ENCODE results near the gene SPATA22. TPM values are rescaled to one million over a fixed set of nuclear protein-coding genes. Genes with fewer than 3 reads are reported as not detected.
"Not testable (repeated sequence)": the region's sequence is repeated elsewhere in the genome, so short reads cannot be mapped to it uniquely, and the experiment has no call there.

Gene SPATA22
- total RNA-seq, 2 experiments from 2014 or later, result not detected

DNA sequence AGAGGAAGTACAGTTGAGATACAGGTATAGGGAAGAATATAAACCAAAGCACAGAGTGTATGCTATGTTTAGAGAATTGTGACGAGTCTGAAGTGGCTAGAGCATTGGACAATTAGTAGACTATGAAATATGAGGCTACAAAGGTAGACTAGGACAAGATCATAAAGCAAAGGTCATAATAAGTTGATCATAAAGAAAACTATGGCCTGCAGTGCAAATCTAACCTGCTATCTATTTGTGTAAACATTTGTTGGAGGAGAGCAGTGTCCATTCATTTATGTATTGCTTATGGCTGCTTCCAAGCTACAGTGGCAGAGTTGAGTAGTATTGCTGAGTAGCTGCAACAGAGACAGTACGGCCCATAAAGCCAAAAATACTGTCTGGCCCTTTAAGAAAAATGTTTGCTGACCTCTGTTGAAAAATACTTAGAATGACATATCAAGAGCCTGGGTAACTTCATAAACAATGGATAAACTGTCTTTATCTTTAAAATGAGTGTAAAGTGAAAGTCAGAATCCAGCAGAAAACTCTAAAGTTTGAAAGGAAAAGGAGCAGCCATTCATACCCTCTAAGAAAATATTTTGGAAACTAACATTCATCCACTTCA lies 23.5 kb downstream of the SPATA22 start:
- no peak for ATAC-seq
- DNase-seq, result no peak
- Mint-ChIP-seq H3K4me1 (ENCODE audit: low read depth) (no peaks in the 10 kb centered on the region), H3K27ac (no peak overlapping the region), H3K27me3 (peaks cover 7% of the 10 kb centered on the region), H3K36me3 (ENCODE audit: low read depth) (no peaks in the 10 kb centered on the region), H3K9me3 (no peaks in the 10 kb centered on the region), H3K4me3 (no peak overlapping the region)
- CTCF ChIA-PET, result no interaction called here
- POLR2A ChIA-PET, result no interaction called here
- TF ChIP-seq, protein P1, sequence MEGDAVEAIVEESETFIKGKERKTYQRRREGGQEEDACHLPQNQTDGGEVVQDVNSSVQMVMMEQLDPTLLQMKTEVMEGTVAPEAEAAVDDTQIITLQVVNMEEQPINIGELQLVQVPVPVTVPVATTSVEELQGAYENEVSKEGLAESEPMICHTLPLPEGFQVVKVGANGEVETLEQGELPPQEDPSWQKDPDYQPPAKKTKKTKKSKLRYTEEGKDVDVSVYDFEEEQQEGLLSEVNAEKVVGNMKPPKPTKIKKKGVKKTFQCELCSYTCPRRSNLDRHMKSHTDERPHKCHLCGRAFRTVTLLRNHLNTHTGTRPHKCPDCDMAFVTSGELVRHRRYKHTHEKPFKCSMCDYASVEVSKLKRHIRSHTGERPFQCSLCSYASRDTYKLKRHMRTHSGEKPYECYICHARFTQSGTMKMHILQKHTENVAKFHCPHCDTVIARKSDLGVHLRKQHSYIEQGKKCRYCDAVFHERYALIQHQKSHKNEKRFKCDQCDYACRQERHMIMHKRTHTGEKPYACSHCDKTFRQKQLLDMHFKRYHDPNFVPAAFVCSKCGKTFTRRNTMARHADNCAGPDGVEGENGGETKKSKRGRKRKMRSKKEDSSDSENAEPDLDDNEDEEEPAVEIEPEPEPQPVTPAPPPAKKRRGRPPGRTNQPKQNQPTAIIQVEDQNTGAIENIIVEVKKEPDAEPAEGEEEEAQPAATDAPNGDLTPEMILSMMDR (IDR thresholded peaks at IDR 0.05), result no peak
- intact Hi-C loops (cut with micrococcal nuclease), result no loop called here

DNA sequence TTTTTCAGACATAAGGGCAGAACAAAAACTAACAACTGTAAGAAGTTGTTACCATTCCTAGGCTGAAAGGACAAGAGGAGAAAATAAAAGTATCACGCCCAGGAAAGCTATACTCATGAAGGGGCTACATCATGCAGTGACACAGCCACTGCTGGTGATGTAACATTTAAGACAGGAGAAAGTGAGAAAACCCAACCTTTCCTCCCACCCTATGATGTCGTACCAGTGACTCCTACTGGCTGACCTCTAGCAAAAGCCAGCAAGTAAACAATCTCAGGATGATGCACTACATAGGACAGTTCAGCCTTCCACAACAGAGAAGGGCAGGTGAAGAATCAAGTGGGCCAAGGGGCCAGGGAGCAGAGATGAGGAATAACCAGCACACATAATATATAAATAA lies 24.0 kb downstream of the SPATA22 start:
- Mint-ChIP-seq H3K9me3 (no peaks in the 10 kb centered on the region), H3K27ac (no peak overlapping the region), H3K27me3 (peaks cover 9% of the 10 kb centered on the region), H3K36me3 (ENCODE audit: low read depth) (no peaks in the 10 kb centered on the region), H3K4me1 (ENCODE audit: low read depth) (no peaks in the 10 kb centered on the region), H3K4me3 (no peak overlapping the region)
- ChIA-PET CTCF (no interaction called here), POLR2A (no interaction called here)
- DNase-seq (peak; percentile 8), ATAC-seq (peak; percentile 45)
- intact Hi-C loops (cut with micrococcal nuclease), result no loop called here
- TF ChIP-seq, protein P1 (IDR thresholded peaks at IDR 0.05), result no peak

DNA sequence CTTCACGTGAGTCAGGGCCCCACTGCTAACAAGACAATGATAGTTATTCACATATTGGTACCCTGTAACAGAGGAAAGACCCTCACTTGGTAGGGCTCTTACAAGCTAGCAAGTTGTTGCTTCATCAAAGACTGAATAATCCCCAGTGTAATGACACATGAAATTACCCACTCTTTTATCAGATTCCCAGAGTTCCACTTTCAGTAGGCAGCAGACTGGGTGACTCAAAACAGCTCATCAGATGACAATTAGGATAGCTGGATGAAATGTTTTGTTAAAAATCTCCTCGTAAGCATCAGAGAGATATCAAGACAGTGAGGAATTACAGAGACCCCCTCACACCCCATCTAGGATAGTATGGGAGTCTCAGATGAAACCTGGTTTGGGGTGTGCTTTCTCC lies 31.2 kb downstream of the SPATA22 start:
- no peak overlapping the region for H3K27ac Mint-ChIP-seq
- no peaks in the 10 kb centered on the region for H3K4me1 Mint-ChIP-seq (ENCODE audit: low read depth)
- ChIA-PET POLR2A (no interaction called here), CTCF (no interaction called here)
- H3K4me3 Mint-ChIP-seq, result no peak overlapping the region
- DNase-seq (no peak), ATAC-seq (no peak)
- TF ChIP-seq, protein P1 (IDR thresholded peaks at IDR 0.05), result no peak
- H3K36me3 Mint-ChIP-seq (ENCODE audit: low read depth), result no peaks in the 10 kb centered on the region
- intact Hi-C loops (cut with micrococcal nuclease), result no loop called here
- peaks cover 18% of the 10 kb centered on the region for H3K27me3 Mint-ChIP-seq
- no peaks in the 10 kb centered on the region for H3K9me3 Mint-ChIP-seq

DNA sequence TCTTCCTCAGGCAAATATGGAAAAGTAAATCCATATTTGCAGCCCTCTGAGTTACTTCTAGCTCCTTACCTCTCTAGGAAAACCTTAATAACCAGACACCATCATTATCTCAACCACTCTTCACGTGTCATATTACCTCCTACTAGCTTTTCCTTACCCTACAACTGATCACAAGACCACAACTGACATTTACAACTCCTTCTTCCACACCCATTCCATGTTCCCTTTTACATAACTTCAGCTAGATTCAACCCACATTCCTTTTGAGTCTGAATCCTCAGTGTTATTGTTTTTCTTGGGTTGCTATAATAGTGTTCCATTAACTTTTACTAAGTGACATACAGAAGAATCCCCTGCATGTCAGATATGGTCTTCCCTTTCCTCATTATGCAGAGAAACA lies 33.3 kb downstream of the SPATA22 start:
- ChIA-PET CTCF (no interaction called here), POLR2A (no interaction called here)
- peaks cover 17% of the 10 kb centered on the region for H3K27me3 Mint-ChIP-seq
- no peak for ATAC-seq
- TF ChIP-seq, protein P1 (IDR thresholded peaks at IDR 0.05), result no peak
- H3K27ac Mint-ChIP-seq, result no peak overlapping the region
- no peak for DNase-seq
- H3K4me3 Mint-ChIP-seq, result no peak overlapping the region
- intact Hi-C loops (cut with micrococcal nuclease), result no loop called here
- H3K9me3 Mint-ChIP-seq, result no peaks in the 10 kb centered on the region
- no peaks in the 10 kb centered on the region for H3K4me1 Mint-ChIP-seq (ENCODE audit: low read depth)
- no peaks in the 10 kb centered on the region for H3K36me3 Mint-ChIP-seq (ENCODE audit: low read depth)

DNA sequence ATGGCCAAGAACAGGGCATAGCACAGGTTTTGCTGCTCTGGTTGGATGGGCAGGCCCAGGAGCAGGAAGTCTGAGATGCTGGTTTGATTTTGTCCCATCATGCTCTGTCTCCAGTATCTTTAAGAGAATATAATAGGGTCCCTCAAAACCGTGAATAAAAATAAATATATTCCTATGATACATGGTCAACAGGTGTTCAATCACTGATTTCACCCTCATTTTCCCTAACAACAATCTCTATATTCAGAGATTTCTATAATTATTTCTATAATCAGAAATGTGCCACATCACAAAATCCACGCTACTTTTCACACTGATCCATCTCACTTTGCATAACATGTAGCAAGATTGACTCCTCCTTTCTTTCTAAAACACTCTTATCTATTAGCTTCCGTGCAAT lies 37.9 kb downstream of the SPATA22 start, which contains the start of gene OR1E2:
OR1E2 (minus strand) TSS at position 101 of the 400 bp plus-strand sequence; CDS start at position 101, 0 bp downstream.
- Mint-ChIP-seq H3K4me3 (no peak within 1 kb of the TSS), H3K36me3 (ENCODE audit: low read depth) (no peaks in the 10 kb centered on the region), H3K9me3 (peaks cover 4% of the 10 kb centered on the region), H3K27me3 (peaks cover 15% of the 10 kb centered on the region), H3K4me1 (ENCODE audit: low read depth) (no peaks in the 10 kb centered on the region), H3K27ac (no peak within 1 kb of the TSS)
- no peak for ATAC-seq
- TF ChIP-seq, protein P1 (IDR thresholded peaks at IDR 0.05), result no peak
- intact Hi-C loops (cut with micrococcal nuclease), result no loop called here
- no peak for DNase-seq
- CTCF ChIA-PET, result no interaction called here
- POLR2A ChIA-PET, result no interaction called here

DNA sequence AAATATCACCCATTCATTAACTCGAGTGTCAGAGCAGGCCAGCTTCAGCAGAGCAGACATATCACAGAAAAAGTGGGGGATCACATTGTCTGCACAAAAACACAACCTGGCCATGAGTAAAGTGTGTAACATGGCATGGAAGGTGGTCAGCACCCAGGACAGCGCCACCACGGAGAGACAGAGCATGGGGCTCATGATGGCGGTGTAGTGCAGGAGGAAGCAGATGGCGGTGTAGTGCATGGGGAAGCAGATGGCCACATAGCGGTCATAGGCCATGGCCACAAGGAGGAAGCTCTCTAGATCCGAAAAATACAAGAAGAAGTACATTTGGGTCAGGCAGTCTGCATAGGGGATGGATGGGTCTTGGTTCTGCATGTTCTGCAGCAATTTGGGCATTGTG lies 38.4 kb downstream of the SPATA22 start:
- H3K36me3 Mint-ChIP-seq (ENCODE audit: low read depth); H3K4me3 Mint-ChIP-seq; ATAC-seq; intact Hi-C loops (cut with micrococcal nuclease); H3K27ac Mint-ChIP-seq; H3K4me1 Mint-ChIP-seq (ENCODE audit: low read depth); POLR2A ChIA-PET; CTCF ChIA-PET; H3K9me3 Mint-ChIP-seq: not testable (repeated sequence)
- peak; percentile 53 for DNase-seq
- H3K27me3 Mint-ChIP-seq, result peaks cover 15% of the 10 kb centered on the region
